HL-60 (cell line): ENCODE measurements around the gene SLC44A3.

ENCODE experiments used
- DNase-seq, 2 experiments: peaks; one replicate each; pipeline ENCODE4 v3.0.0-alpha.2; 2010 to 2020; ENCODE audit warnings: low read depth in 1 of 2, low spot score in 1 of 2
- H3K27ac ChIP-seq: fragments of 250-450 bp; sonication (Bioruptor Pico); replicated peaks from 2 replicates; pipeline ENCODE4 v1.5.1; 2020; ENCODE audit warnings: mild to moderate bottlenecking, moderate library complexity
- H3K27me3 ChIP-seq: fragments of 250-450 bp; sonication (Bioruptor Pico); 2 replicates; pipeline ENCODE4 v1.5.1; 2021; ENCODE audit warnings: mild to moderate bottlenecking, moderate library complexity; ENCODE audit not compliant: insufficient read depth, poor library complexity, severe bottlenecking
- H3K4me3 ChIP-seq: replicated peaks from 2 replicates; pipeline ENCODE4 v1.5.1; 2011; ENCODE audit warnings: mild to moderate bottlenecking, control low read depth, low read length; ENCODE audit not compliant: insufficient read depth
- GABPA ChIP-seq: IDR thresholded peaks from 2 replicates; pipeline ENCODE4 v1.6.1; 2012; ENCODE audit warnings: low read depth
- POLR2AphosphoS5 ChIP-seq: IDR thresholded peaks from 2 replicates; pipeline ENCODE4 v1.6.1; 2012; ENCODE audit warnings: low read depth
- REST ChIP-seq: IDR thresholded peaks from 2 replicates; pipeline ENCODE4 v1.6.1; 2012; ENCODE audit warnings: low read depth; ENCODE audit not compliant: insufficient replicate concordance
- SPI1 ChIP-seq: IDR thresholded peaks from 2 replicates; pipeline ENCODE4 v1.6.1; 2012; ENCODE audit warnings: low read depth, mild to moderate bottlenecking, borderline replicate concordance
- TF ChIP-seq, protein P1 (sequence below): IDR thresholded peaks from one replicate; pipeline ENCODE4 v1.5.1; 2011; ENCODE audit warnings: low read length, control low read depth, inconsistent platforms; ENCODE audit not compliant: insufficient read depth

Gene SLC44A3

GRCh38 chr1:94873520-94874351 is 53.6 kb downstream of the SLC44A3 start:
- H3K27ac ChIP-seq, result no peak overlapping the region
- TF ChIP-seq POLR2AphosphoS5, result no peak
- TF ChIP-seq, protein P1, sequence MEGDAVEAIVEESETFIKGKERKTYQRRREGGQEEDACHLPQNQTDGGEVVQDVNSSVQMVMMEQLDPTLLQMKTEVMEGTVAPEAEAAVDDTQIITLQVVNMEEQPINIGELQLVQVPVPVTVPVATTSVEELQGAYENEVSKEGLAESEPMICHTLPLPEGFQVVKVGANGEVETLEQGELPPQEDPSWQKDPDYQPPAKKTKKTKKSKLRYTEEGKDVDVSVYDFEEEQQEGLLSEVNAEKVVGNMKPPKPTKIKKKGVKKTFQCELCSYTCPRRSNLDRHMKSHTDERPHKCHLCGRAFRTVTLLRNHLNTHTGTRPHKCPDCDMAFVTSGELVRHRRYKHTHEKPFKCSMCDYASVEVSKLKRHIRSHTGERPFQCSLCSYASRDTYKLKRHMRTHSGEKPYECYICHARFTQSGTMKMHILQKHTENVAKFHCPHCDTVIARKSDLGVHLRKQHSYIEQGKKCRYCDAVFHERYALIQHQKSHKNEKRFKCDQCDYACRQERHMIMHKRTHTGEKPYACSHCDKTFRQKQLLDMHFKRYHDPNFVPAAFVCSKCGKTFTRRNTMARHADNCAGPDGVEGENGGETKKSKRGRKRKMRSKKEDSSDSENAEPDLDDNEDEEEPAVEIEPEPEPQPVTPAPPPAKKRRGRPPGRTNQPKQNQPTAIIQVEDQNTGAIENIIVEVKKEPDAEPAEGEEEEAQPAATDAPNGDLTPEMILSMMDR, result no peak
- TF ChIP-seq REST, result no peak
- TF ChIP-seq GABPA, result no peak
- TF ChIP-seq SPI1, result no peak
- DNase-seq, result no peak

DNA sequence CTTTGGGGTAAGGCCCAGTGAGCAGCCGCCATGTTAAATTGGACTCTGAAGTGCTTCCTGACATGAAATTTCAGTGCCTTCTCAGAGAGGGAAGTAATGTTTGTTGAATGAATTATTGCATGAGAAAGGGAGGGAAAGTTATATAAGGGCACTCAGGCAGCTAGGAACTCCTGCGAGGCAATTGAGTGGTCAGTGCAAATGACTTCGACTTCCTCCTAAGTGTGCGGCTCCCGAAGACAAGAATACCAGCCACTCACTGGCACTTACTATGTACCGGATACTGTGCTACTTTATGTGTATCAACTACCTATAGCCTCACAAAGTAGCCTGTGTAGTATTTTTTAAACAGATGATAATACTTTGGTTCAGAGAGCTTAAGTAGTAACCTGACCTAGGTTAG is 54.3 kb downstream of the SLC44A3 start:
- Histone ChIP-seq H3K27ac (no peak overlapping the region), H3K27me3 (peaks cover 3% of the 10 kb centered on the region), H3K4me3 (no peak overlapping the region)
- no peak for DNase-seq
- TF ChIP-seq GABPA (no peak), SPI1 (no peak), REST (no peak), POLR2AphosphoS5 (no peak)
- TF ChIP-seq, protein P1, result no peak

More at GRCh38 chr1:94873520-94874351, 53.6 kb downstream of the SLC44A3 start:
- Histone ChIP-seq H3K4me3 (no peak overlapping the region), H3K27me3 (peaks cover 3% of the 10 kb centered on the region)

- TF ChIP-seq POLR2AphosphoS5 (no peak), GABPA (no peak), REST (no peak), SPI1 (no peak)
- TF ChIP-seq, protein P1, result no peak
- H3K27ac ChIP-seq, result no peak overlapping the region
- DNase-seq, result no peak
- H3K4me3 ChIP-seq, result no peak overlapping the region
- H3K27me3 ChIP-seq, result peaks cover 3% of the 10 kb centered on the region
These were observed 55.6 kb downstream of the SLC44A3 start for GRCh38 chr1:94875794-94876193.
